ENCODE measurements around the gene RAD51B.

DNA sequence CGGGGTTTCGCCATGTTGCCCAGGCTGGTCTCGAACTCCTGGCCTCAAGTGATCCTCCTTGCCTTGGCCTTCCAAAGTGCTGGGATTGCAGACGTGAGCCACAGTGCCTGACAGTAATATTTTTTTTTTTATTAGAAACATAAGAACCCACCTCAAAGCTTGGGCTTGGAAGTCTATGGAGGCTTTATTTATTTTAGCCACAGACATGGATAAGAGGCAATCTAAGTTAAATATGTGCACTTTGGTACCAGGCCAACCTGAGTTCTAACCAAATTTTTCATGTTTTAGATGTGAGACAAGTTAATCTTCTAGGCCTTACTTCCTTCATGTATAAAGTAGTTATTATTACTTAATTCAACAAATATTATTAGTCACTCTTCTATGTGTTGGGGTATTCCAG lies 96.9 kb downstream of the RAD51B start:
- no peak for TF ChIP-seq ZNF274 (IDR thresholded peaks at IDR 0.05; ENCODE audit: low read depth, low read length)
- TF ChIP-seq YY1 (IDR thresholded peaks at IDR 0.05; ENCODE audit: insufficient read depth, insufficient read length): no peak
